ENCODE data around the gene CTSE. TPM values are rescaled to one million over a fixed set of nuclear protein-coding genes. Genes with fewer than 3 reads are reported as not detected.
"Not testable (repeated sequence)": the region's sequence is repeated elsewhere in the genome, so short reads cannot be mapped to it uniquely, and the experiment has no call there.

The CTSE gene
- total RNA-seq, 2 experiments from 2014 or later, result not detected

- no peak for DNase-seq
- POLR2A ChIA-PET, result no interaction called here
Measured at GRCh38 chr1:206003854-206004800, 19.6 kb downstream of the CTSE start.

GRCh38 chr1:206002871-206003801 lies 20.6 kb downstream of the CTSE start, which contains the start of gene RAB7B:
Gene RAB7B, minus strand, starts transcription at chr1:206003395. Its CDS starts 9,260 bp downstream, at chr1:205994135.
- no peaks in the 10 kb centered on the region for H3K36me3 Mint-ChIP-seq (ENCODE audit: low read depth)
- H3K27me3 Mint-ChIP-seq, result no peaks in the 10 kb centered on the region
- DNase-seq, result no peak
- no peak within 1 kb of the TSS for H3K4me3 Mint-ChIP-seq
- CTCF ChIA-PET, result interaction anchor here (1.0 to 1.2 kb wide), 2 partner anchors 8 to 21 kb away, joined by 3 read pairs; no protein-coding TSS in a partner anchor
- peaks cover 4% of the 10 kb centered on the region for H3K4me1 Mint-ChIP-seq
- POLR2A ChIA-PET, result no interaction called here
- peak within 1 kb of the TSS; percentile 4 for H3K27ac Mint-ChIP-seq
- no peaks in the 10 kb centered on the region for H3K9me3 Mint-ChIP-seq

More at GRCh38 chr1:206003854-206004800, 19.6 kb downstream of the CTSE start:
- CTCF ChIA-PET, result interaction anchor here (1.0 kb wide), 1 partner anchor 7 kb away, joined by 3 read pairs; no protein-coding TSS in a partner anchor
- Mint-ChIP-seq H3K27ac (peak overlapping the region; percentile 4), H3K4me3 (no peak overlapping the region), H3K27me3 (no peaks in the 10 kb centered on the region), H3K4me1 (peaks cover 4% of the 10 kb centered on the region), H3K36me3 (ENCODE audit: low read depth) (no peaks in the 10 kb centered on the region), H3K9me3 (no peaks in the 10 kb centered on the region)

- no peaks in the 10 kb centered on the region for H3K36me3 Mint-ChIP-seq (ENCODE audit: low read depth)
- no peak overlapping the region for H3K4me3 Mint-ChIP-seq
- no peak for DNase-seq
- H3K9me3 Mint-ChIP-seq, result no peaks in the 10 kb centered on the region
- H3K27ac Mint-ChIP-seq, result no peak overlapping the region
- ChIA-PET CTCF (interaction anchor here (1.2 to 3.8 kb wide), 2 partner anchors 16 to 20 kb away, joined by 3 to 14 read pairs; no protein-coding TSS in a partner anchor), POLR2A (no interaction called here)
- H3K27me3 Mint-ChIP-seq, result no peaks in the 10 kb centered on the region
- peaks cover 4% of the 10 kb centered on the region for H3K4me1 Mint-ChIP-seq
Measured at GRCh38 chr1:206002160-206002559, 21.5 kb downstream of the CTSE start.

- POLR2A ChIA-PET, result interaction anchor here (0.7 kb wide), 1 partner anchor 49 kb away, joined by 4 read pairs; no protein-coding TSS in a partner anchor
- CTCF ChIA-PET, result interaction anchor here (3.8 kb wide), 1 partner anchor 15 kb away, joined by 14 read pairs; no protein-coding TSS in a partner anchor
- Mint-ChIP-seq H3K4me1 (peaks cover 4% of the 10 kb centered on the region), H3K27ac (no peak overlapping the region), H3K9me3 (no peaks in the 10 kb centered on the region), H3K4me3 (no peak overlapping the region), H3K36me3 (ENCODE audit: low read depth) (no peaks in the 10 kb centered on the region), H3K27me3 (peaks cover 1% of the 10 kb centered on the region)
- no peak for DNase-seq
Measured at GRCh38 chr1:206001476-206001888, 22.2 kb downstream of the CTSE start.

- Mint-ChIP-seq H3K9me3 (no peaks in the 10 kb centered on the region), H3K4me3 (no peak overlapping the region), H3K36me3 (ENCODE audit: low read depth) (no peaks in the 10 kb centered on the region), H3K27me3 (peaks cover 1% of the 10 kb centered on the region), H3K27ac (no peak overlapping the region), H3K4me1 (peaks cover 4% of the 10 kb centered on the region)
- DNase-seq, result no peak
- POLR2A ChIA-PET, result interaction anchor here (0.7 kb wide), 1 partner anchor 48 kb away, joined by 4 read pairs; no protein-coding TSS in a partner anchor
- CTCF ChIA-PET, result interaction anchor here (3.8 kb wide), 1 partner anchor 15 kb away, joined by 14 read pairs; no protein-coding TSS in a partner anchor
Measured at GRCh38 chr1:206000641-206001339, 22.9 kb downstream of the CTSE start.

GRCh38 chr1:205998457-205999241 lies 25.0 kb downstream of the CTSE start:
- Mint-ChIP-seq H3K27me3 (peaks cover 1% of the 10 kb centered on the region), H3K36me3 (ENCODE audit: low read depth) (no peaks in the 10 kb centered on the region), H3K4me1 (no peaks in the 10 kb centered on the region), H3K27ac (no peak overlapping the region), H3K9me3 (no peaks in the 10 kb centered on the region), H3K4me3 (no peak overlapping the region)
- no peak for DNase-seq
- ChIA-PET CTCF (interaction anchor here (0.7 to 3.8 kb wide), 4 partner anchors 12 to 82 kb away, joined by 3 to 14 read pairs (median 6); no protein-coding TSS in a partner anchor), POLR2A (no interaction called here)

GRCh38 chr1:205996641-205997040 lies 27.1 kb downstream of the CTSE start:
- H3K9me3 Mint-ChIP-seq; H3K27me3 Mint-ChIP-seq; H3K27ac Mint-ChIP-seq; H3K36me3 Mint-ChIP-seq (ENCODE audit: low read depth); H3K4me1 Mint-ChIP-seq; H3K4me3 Mint-ChIP-seq; DNase-seq; POLR2A ChIA-PET: not testable (repeated sequence)
- CTCF ChIA-PET, result interaction anchor here (0.8 kb wide), 1 partner anchor 19 kb away, joined by 3 read pairs; no protein-coding TSS in a partner anchor

GRCh38 chr1:205994346-205994745 lies 29.3 kb downstream of the CTSE start:
- ChIA-PET CTCF (interaction anchor here (0.6 kb wide), 1 partner anchor 76 kb away, joined by 3 read pairs; no protein-coding TSS in a partner anchor), POLR2A (no interaction called here)
- Mint-ChIP-seq H3K36me3 (ENCODE audit: low read depth) (no peaks in the 10 kb centered on the region), H3K9me3 (no peaks in the 10 kb centered on the region), H3K27ac (no peak overlapping the region), H3K4me3 (no peak overlapping the region), H3K27me3 (peaks cover 7% of the 10 kb centered on the region), H3K4me1 (no peaks in the 10 kb centered on the region)
- no peak for DNase-seq

- Mint-ChIP-seq H3K4me3 (no peak overlapping the region), H3K27me3 (peaks cover 7% of the 10 kb centered on the region), H3K36me3 (ENCODE audit: low read depth) (no peaks in the 10 kb centered on the region), H3K27ac (no peak overlapping the region), H3K9me3 (no peaks in the 10 kb centered on the region), H3K4me1 (no peaks in the 10 kb centered on the region)
- CTCF ChIA-PET, result no interaction called here
- POLR2A ChIA-PET, result no interaction called here
- DNase-seq, result no peak
Measured at GRCh38 chr1:205993068-205993467, 30.6 kb downstream of the CTSE start.

GRCh38 chr1:205992218-205992882 lies 31.3 kb downstream of the CTSE start:
- Mint-ChIP-seq H3K27ac (no peak overlapping the region), H3K36me3 (ENCODE audit: low read depth) (no peaks in the 10 kb centered on the region), H3K27me3 (peaks cover 7% of the 10 kb centered on the region), H3K9me3 (no peaks in the 10 kb centered on the region), H3K4me3 (no peak overlapping the region), H3K4me1 (no peaks in the 10 kb centered on the region)
- ChIA-PET POLR2A (no interaction called here), CTCF (no interaction called here)
- DNase-seq, result no peak

- Mint-ChIP-seq H3K27me3 (peaks cover 5% of the 10 kb centered on the region), H3K9me3 (no peaks in the 10 kb centered on the region), H3K27ac (no peak overlapping the region), H3K36me3 (ENCODE audit: low read depth) (no peaks in the 10 kb centered on the region), H3K4me1 (no peaks in the 10 kb centered on the region), H3K4me3 (no peak overlapping the region)
- CTCF ChIA-PET, result no interaction called here
- no peak for DNase-seq
- POLR2A ChIA-PET, result no interaction called here
Measured at GRCh38 chr1:205991237-205991636, 32.5 kb downstream of the CTSE start.

Data from activated CD4-positive, alpha-beta T cell treated with anti-CD3 and anti-CD28 coated beads, Interleukin-2, amount 10 ng/mL, durations not matched to agents 7 days and 5 days (primary cell).